H1 (cell line): Measurements from ENCODE around the gene AMOTL2. TPM values are rescaled to one million over a fixed set of nuclear protein-coding genes. Genes with fewer than 3 reads are reported as not detected.

Experiments
- POLR2A ChIP-seq, 2 experiments: IDR thresholded peaks; 1 replicate in 1 of 2; 2 replicates in 1 of 2; pipeline ENCODE4 v1.6.1; 2011; ENCODE audit warnings: low read depth in 2 of 2, low read length in 2 of 2, mild to moderate bottlenecking in 2 of 2; ENCODE audit errors: control extremely low read depth in 1 of 2
- POLR2AphosphoS5 ChIP-seq: IDR thresholded peaks from 2 replicates; pipeline ENCODE4 v1.6.1; 2011; ENCODE audit warnings: low read depth, low read length
- SIN3A ChIP-seq, 2 experiments: IDR thresholded peaks in 1 of 2; conservative IDR thresholded peaks in 1 of 2; 2 replicates each; pipeline ENCODE4 v1.6.1; 2011 to 2012; ENCODE audit warnings: low read length in 2 of 2, improper control_type of control experiment in 1 of 2, low read depth in 1 of 2, mild to moderate bottlenecking in 1 of 2
- SP1 ChIP-seq: IDR thresholded peaks from 2 replicates; pipeline ENCODE4 v1.6.1; 2011; ENCODE audit warnings: low read depth, low read length
- polyA plus RNA-seq, 7 experiments: library from polyadenylated mRNA; depleted of rRNA in 3 of 7; stranded (reverse) in 5 of 7; unstranded in 2 of 7; fragments of >200 nt in 5 of 7; fragments of 200-250 nt in 2 of 7; gene quantifications; 1 replicate in 5 of 7; 2 replicates in 1 of 7; 4 replicates in 1 of 7; pipeline versions ENCODE4 v1.2.1 to v1.2.3, GENCODE V29; 2011 to 2013; ENCODE audit warnings: missing spikeins in 2 of 7, mixed read lengths in 2 of 7
- total RNA-seq: library from RNA; stranded (reverse); fragmentation: NEBNext Ultra II Directional; extraction: Animal tissue kit (Norgen Biotek cat#: 25700); gene quantifications from 2 replicates; pipeline ENCODE4 v1.2.1, GENCODE V29; 2021
- TF ChIP-seq, protein P1 (sequence below), 3 experiments: IDR thresholded peaks; 1 replicate in 2 of 3; 2 replicates in 1 of 3; pipeline versions ENCODE4 v1.5.1 to v1.6.1; 2011; ENCODE audit warnings: low read length in 3 of 3, mild to moderate bottlenecking in 3 of 3, inconsistent platforms in 2 of 3, low read depth in 1 of 3, moderate library complexity in 1 of 3; ENCODE audit not compliant: insufficient read depth in 1 of 3; ENCODE audit errors: control extremely low read depth in 1 of 3

The AMOTL2 gene
- total and polyA plus RNA-seq, 2 of the 8 experiments (the other 6 are each of a cell fraction or from before 2014, with no cell fraction given), result 19.0 to 63.7 TPM

DNA sequence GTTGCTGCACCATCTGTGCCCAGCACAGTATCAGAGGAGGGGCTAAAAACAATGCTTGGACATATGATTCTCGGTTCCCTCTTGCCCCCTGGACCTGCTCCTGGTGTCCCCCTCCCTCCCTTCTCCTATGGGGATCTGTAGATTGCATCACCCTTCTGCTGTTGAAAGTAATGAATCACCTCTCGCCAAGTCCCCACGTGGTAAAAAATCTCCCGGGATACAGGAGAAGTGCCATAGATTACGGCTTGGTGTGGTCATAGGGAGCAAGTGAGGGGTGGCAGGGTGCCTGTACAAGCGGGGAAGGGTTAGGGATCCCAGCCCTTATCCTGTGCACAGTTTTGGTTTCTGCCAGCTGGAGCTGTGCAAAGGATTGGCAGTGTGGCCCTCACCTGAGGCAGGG lies 37.7 kb downstream of the AMOTL2 start (continued):
- TF ChIP-seq SP1 (no peak), SIN3A (conservative IDR thresholded peaks at IDR 0.05 in 1 of 2, IDR thresholded peaks at IDR 0.05 in 1 of 2; ENCODE audit: low read depth in 1 of 2, low read length in 2 of 2) (no peak), POLR2AphosphoS5 (no peak), POLR2A (IDR thresholded peaks at IDR 0.05; ENCODE audit: control extremely low read depth in 1 of 2, low read depth in 2 of 2, low read length in 2 of 2) (no peak)
- TF ChIP-seq, protein P1, sequence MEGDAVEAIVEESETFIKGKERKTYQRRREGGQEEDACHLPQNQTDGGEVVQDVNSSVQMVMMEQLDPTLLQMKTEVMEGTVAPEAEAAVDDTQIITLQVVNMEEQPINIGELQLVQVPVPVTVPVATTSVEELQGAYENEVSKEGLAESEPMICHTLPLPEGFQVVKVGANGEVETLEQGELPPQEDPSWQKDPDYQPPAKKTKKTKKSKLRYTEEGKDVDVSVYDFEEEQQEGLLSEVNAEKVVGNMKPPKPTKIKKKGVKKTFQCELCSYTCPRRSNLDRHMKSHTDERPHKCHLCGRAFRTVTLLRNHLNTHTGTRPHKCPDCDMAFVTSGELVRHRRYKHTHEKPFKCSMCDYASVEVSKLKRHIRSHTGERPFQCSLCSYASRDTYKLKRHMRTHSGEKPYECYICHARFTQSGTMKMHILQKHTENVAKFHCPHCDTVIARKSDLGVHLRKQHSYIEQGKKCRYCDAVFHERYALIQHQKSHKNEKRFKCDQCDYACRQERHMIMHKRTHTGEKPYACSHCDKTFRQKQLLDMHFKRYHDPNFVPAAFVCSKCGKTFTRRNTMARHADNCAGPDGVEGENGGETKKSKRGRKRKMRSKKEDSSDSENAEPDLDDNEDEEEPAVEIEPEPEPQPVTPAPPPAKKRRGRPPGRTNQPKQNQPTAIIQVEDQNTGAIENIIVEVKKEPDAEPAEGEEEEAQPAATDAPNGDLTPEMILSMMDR (IDR thresholded peaks at IDR 0.05; ENCODE audit: control extremely low read depth in 1 of 3, insufficient read depth in 1 of 3, low read depth in 1 of 3, low read length in 3 of 3), result no peak
